HEK293 (cell line): Measurements from ENCODE around the gene SENP7.

Source experiments
- CTCF ChIA-PET: fragments of 350-600 bp; formaldehyde crosslinking; extraction: SDS; loops from one replicate; lab custom pipeline; 2021; ENCODE audit warnings: antibody characterized with exemption; lab: Yijun Ruan, JAX
- POLR2A ChIA-PET: fragments of 300-600 bp; formaldehyde crosslinking; extraction: SDS; loops from one replicate; lab custom pipeline; 2020; ENCODE audit warnings: antibody characterized with exemption, inconsistent platforms; lab: Yijun Ruan, JAX
- H3K27ac ChIP-seq: fragments of 200-500 bp; sonication (Bioruptor generic); 2 replicates; pipeline ENCODE4 v1.5.1; 2014; ENCODE audit warnings: low read depth, low read length, control low read depth, inconsistent platforms; ENCODE audit errors: extremely low read depth
- H3K36me3 ChIP-seq, 2 experiments: fragments of 200-500 bp in 1 of 2; sonication (Bioruptor generic) in 1 of 2; 1 replicate in 1 of 2; 2 replicates in 1 of 2; pipeline ENCODE4 v1.5.1; 2014 to 2017; ENCODE audit warnings: inconsistent platforms in 2 of 2, low read length in 2 of 2; ENCODE audit not compliant: control insufficient read depth in 2 of 2, insufficient read depth in 1 of 2
- H3K4me1 ChIP-seq: fragments of 200-500 bp; sonication (Bioruptor generic); 2 replicates; pipeline ENCODE4 v1.5.1; 2014; ENCODE audit warnings: mild to moderate bottlenecking, low read length, inconsistent platforms; ENCODE audit not compliant: control insufficient read depth, insufficient read depth
- H3K4me3 ChIP-seq: 2 replicates; pipeline ENCODE4 v1.5.1; 2011; ENCODE audit warnings: low read depth, mild to moderate bottlenecking, control low read depth, low read length, moderate library complexity
- H3K9me3 ChIP-seq: fragments of 200-500 bp; sonication (Bioruptor generic); 2 replicates; pipeline ENCODE4 v1.5.1; 2014; ENCODE audit warnings: low read depth, low read length, inconsistent platforms; ENCODE audit not compliant: control insufficient read depth, insufficient read depth
- KLF8 ChIP-seq: fragments of 450-650 bp; formaldehyde crosslinking; IDR thresholded peaks from 2 replicates; pipeline ENCODE4 v1.5.1; 2016; ENCODE audit warnings: missing biosample characterization, missing genetic modification characterization
- PRDM2 ChIP-seq: fragments of 450-650 bp; formaldehyde crosslinking; IDR thresholded peaks from 2 replicates; pipeline ENCODE4 v1.5.1; 2016; ENCODE audit warnings: missing biosample characterization, missing genetic modification characterization, borderline replicate concordance
- SCRT2 ChIP-seq: fragments of 450-650 bp; formaldehyde crosslinking; IDR thresholded peaks from 2 replicates; pipeline ENCODE4 v1.5.1; 2016; ENCODE audit warnings: missing biosample characterization, missing genetic modification characterization
- TCF7L2 ChIP-seq: IDR thresholded peaks from 2 replicates; pipeline ENCODE4 v1.6.1; 2011; ENCODE audit warnings: low read depth, mild to moderate bottlenecking, inconsistent platforms, low read length, moderate library complexity, borderline replicate concordance
- ZBTB48 ChIP-seq: fragments of 450-650 bp; formaldehyde crosslinking; IDR thresholded peaks from 2 replicates; pipeline ENCODE4 v1.5.1; 2016; ENCODE audit warnings: missing biosample characterization, missing genetic modification characterization
- ZNF140 ChIP-seq: fragments of 450-650 bp; formaldehyde crosslinking; IDR thresholded peaks from 2 replicates; pipeline ENCODE4 v1.5.1; 2016; ENCODE audit warnings: missing biosample characterization, missing genetic modification characterization
- ZNF394 ChIP-seq: fragments of 450-650 bp; formaldehyde crosslinking; IDR thresholded peaks from 2 replicates; pipeline ENCODE4 v1.5.1; 2016; ENCODE audit warnings: missing biosample characterization, missing genetic modification characterization, mild to moderate bottlenecking, moderate library complexity, borderline replicate concordance
- ZNF426 ChIP-seq: fragments of 450-650 bp; formaldehyde crosslinking; IDR thresholded peaks from 2 replicates; pipeline ENCODE4 v1.5.1; 2017; ENCODE audit warnings: missing biosample characterization, missing genetic modification characterization, mild to moderate bottlenecking, inconsistent platforms, moderate library complexity
- ZNF514 ChIP-seq: fragments of 450-650 bp; formaldehyde crosslinking; IDR thresholded peaks from 2 replicates; pipeline ENCODE4 v1.5.1; 2016; ENCODE audit warnings: missing biosample characterization, missing genetic modification characterization
- ZNF544 ChIP-seq: fragments of 450-650 bp; formaldehyde crosslinking; IDR thresholded peaks from 2 replicates; pipeline ENCODE4 v1.5.0; 2017; ENCODE audit warnings: missing biosample characterization, missing genetic modification characterization
- ZNF555 ChIP-seq: fragments of 450-650 bp; formaldehyde crosslinking; conservative IDR thresholded peaks from 2 replicates; pipeline ENCODE4 v1.5.1; 2017; ENCODE audit warnings: missing biosample characterization, mild to moderate bottlenecking, missing genetic modification characterization, inconsistent platforms
- ZNF791 ChIP-seq: fragments of 450-650 bp; formaldehyde crosslinking; IDR thresholded peaks from 2 replicates; pipeline ENCODE4 v1.5.1; 2016; ENCODE audit warnings: missing biosample characterization, missing genetic modification characterization
- TF ChIP-seq, protein P1 (sequence below): fragments of 450-650 bp; formaldehyde crosslinking; IDR thresholded peaks from 2 replicates; pipeline ENCODE4 v1.5.1; 2016; ENCODE audit warnings: missing biosample characterization, missing genetic modification characterization
- TF ChIP-seq, protein P2 (sequence below): fragments of 450-650 bp; formaldehyde crosslinking; IDR thresholded peaks from 2 replicates; pipeline ENCODE4 v1.5.1; 2017; ENCODE audit warnings: missing biosample characterization, mild to moderate bottlenecking, missing genetic modification characterization, moderate library complexity

SENP7 gene

GRCh38 chr3:101535221-101535620 lies 22.2 kb upstream of the SENP7 start (continued):
- TF ChIP-seq ZNF140 (tag by site-specific recombination) (peak; percentile 37; the same call in 1 of the 2 replicates), ZNF394 (tag by site-specific recombination) (peak; percentile 51; the same call in 1 of the 2 replicates), ZNF791 (no peak), ZNF544 (tag by site-specific recombination) (no peak)

DNA sequence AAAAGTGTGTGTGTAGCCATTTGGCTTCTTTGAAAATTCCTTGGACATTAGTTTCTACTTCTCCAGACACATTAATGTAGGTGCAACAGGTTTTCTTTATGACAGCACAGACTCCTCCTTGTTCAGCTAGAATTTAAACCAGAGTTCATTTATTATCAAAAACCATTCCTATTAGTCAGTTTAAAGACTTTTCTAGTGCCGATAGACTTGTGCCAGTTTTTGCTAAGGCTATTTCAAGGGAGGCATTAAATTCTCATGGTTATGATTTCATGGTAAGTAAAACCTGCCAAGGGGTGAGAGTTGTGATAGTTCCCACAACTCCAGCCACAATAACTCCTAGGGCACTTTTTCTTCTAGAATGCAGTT lies 20.6 kb upstream of the SENP7 start:
- H3K27ac ChIP-seq: no peak overlapping the region
- no peaks in the 10 kb centered on the region for H3K9me3 ChIP-seq
- no peaks in the 10 kb centered on the region for H3K4me1 ChIP-seq
- CTCF ChIA-PET: no interaction called here
- TF ChIP-seq, protein P1, sequence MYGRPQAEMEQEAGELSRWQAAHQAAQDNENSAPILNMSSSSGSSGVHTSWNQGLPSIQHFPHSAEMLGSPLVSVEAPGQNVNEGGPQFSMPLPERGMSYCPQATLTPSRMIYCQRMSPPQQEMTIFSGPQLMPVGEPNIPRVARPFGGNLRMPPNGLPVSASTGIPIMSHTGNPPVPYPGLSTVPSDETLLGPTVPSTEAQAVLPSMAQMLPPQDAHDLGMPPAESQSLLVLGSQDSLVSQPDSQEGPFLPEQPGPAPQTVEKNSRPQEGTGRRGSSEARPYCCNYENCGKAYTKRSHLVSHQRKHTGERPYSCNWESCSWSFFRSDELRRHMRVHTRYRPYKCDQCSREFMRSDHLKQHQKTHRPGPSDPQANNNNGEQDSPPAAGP: no peak
- TF ChIP-seq SCRT2 (tag by site-specific recombination): peak; percentile 56; the same call in 1 of the 2 replicates
- TF ChIP-seq, all 188 proteins: peak for 1
- no peak overlapping the region for H3K4me3 ChIP-seq
- POLR2A ChIA-PET: no interaction called here
- no peaks in the 10 kb centered on the region for H3K36me3 ChIP-seq

- Histone ChIP-seq H3K9me3 (no peaks in the 10 kb centered on the region), H3K4me3 (no peak overlapping the region), H3K4me1 (no peaks in the 10 kb centered on the region), H3K27ac (no peak overlapping the region), H3K36me3 (no peaks in the 10 kb centered on the region)
- CTCF ChIA-PET: no interaction called here
- POLR2A ChIA-PET: no interaction called here
- TF ChIP-seq ZNF555 (no peak), PRDM2 (tag by site-specific recombination) (no peak)
These were observed 20.0 kb upstream of the SENP7 start for GRCh38 chr3:101532783-101533602.

GRCh38 chr3:101531473-101532086 lies 18.6 kb upstream of the SENP7 start:
- Histone ChIP-seq H3K9me3 (no peaks in the 10 kb centered on the region), H3K4me1 (no peaks in the 10 kb centered on the region), H3K4me3 (no peak overlapping the region), H3K27ac (no peak overlapping the region), H3K36me3 (no peaks in the 10 kb centered on the region)
- CTCF ChIA-PET: no interaction called here
- TF ChIP-seq ZBTB48 (tag by site-specific recombination): no peak
- TF ChIP-seq, protein P2, sequence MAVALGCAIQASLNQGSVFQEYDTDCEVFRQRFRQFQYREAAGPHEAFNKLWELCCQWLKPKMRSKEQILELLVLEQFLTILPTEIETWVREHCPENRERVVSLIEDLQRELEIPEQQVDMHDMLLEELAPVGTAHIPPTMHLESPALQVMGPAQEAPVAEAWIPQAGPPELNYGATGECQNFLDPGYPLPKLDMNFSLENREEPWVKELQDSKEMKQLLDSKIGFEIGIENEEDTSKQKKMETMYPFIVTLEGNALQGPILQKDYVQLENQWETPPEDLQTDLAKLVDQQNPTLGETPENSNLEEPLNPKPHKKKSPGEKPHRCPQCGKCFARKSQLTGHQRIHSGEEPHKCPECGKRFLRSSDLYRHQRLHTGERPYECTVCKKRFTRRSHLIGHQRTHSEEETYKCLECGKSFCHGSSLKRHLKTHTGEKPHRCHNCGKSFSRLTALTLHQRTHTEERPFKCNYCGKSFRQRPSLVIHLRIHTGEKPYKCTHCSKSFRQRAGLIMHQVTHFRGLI (tag by site-specific recombination): no peak
- no peak for TF ChIP-seq ZNF514 (tag by site-specific recombination)
- no peak for TF ChIP-seq KLF8
- no peak for TF ChIP-seq TCF7L2
- TF ChIP-seq ZNF426: no peak
- POLR2A ChIA-PET: no interaction called here
